Skin epidermis (tissue), 12 donors: Measurements from ENCODE around the gene PDE4D.

Source experiments
- H3K27ac ChIP-seq, 21 experiments: fragments of 200-600 bp; sonication (generic) in 11 of 21; one replicate each; pipeline ENCODE4 v1.5.0; 2020; ENCODE audit warnings: mild to moderate bottlenecking in 3 of 21, inconsistent platforms in 2 of 21, moderate library complexity in 2 of 21
- H3K4me3 ChIP-seq, 7 experiments: fragments of 200-600 bp; sonication (generic) in 2 of 7; one replicate each; pipeline ENCODE4 v1.5.0; 2020; ENCODE audit warnings: inconsistent platforms in 2 of 7, mild to moderate bottlenecking in 2 of 7, moderate library complexity in 1 of 7

Gene PDE4D

DNA sequence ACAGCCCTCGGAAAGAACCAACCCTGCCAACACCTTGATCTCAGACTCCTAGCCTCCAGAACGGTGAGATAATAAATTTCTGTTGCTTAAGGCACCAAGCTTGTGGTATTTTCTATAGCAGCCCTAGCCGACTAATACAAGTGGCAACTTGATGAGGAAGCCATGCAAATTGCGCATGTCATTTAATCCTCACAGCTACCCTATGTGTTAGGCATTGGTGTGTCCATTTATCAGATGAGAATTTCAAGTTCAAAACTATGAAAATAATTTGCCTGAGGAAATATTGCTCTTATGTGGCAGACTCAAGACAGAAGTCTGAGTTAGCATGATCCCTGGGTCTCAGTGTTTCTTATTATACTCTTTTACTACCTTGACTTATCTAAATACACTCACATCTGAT lies 264.0 kb downstream of the PDE4D start:
- H3K4me3 ChIP-seq: no peak overlapping the region
- no peak overlapping the region for H3K27ac ChIP-seq

DNA sequence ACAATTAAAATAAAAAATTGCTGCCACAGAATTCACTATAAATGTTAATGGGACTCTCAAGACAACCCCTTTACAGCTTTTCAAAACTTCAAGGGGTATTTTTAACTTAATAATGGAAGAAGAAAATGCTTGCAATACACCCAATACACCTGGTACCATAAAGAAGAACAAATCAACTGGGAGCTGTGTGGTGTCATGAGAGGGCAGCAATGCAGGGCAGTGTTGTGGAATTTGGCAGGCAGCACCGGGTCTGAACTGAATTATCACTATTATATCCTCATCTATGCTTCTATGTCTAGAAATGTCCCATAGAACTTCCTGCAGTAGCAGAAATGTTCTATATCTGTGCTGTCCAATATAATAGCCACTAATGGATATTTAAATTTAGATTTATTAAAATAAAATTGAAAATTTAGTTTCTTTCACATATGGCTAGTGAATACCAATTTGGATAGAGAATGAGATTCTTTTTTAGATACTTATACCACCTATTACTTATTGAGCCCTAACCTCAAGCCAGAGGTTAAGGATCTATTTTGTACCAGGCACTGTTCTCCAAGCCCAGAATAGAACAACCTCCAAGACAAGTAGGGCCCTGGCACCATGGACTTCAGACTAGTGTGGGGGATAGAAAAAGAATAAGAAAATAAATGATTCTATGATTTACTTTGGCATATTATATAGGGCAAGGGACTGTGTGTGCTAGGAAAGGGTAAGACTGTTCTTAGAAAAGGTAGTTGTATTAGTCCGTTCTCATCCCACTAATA lies 265.3 kb downstream of the PDE4D start:
- no peak overlapping the region for H3K4me3 ChIP-seq
- H3K27ac ChIP-seq: no peak overlapping the region

DNA sequence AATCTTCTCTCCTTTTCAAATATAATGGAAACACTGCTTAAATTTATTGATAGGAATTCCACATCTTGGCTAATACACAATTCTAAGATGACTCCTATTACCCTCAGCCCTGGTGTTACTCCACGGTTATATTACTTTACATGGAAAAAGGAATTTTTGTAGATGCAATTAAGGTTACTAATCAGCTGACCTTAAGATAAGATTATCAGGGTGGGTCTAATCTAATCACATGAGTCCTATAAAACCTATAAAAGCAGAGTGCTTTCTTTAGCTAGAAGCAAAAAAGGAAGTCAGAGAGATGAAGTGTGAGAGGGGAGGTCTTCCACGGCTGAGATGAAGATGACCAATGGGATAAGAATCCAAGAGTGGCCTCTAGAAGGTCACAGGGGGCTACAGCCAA lies 268.6 kb downstream of the PDE4D start:
- no peak overlapping the region for H3K4me3 ChIP-seq
- no peak overlapping the region for H3K27ac ChIP-seq

DNA sequence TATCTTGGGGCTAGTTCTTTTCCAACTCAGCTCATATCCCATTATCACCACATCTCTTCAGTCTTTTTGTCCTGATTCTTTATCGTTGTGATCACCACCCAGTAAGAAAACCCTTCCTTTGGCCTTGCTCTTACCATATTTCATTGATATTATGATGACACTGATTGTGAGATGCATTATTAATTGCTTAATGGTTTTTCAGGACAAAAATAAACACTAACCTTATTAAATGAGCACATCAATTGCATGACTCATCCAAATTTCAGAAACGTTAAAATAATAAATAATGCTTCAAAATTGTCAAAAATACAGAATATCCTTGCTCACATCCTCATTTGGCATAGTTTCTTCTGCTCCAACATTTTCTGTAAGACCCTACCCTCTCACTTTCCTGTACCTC lies 270.7 kb downstream of the PDE4D start:
- Histone ChIP-seq H3K27ac (no peak overlapping the region), H3K4me3 (no peak overlapping the region)

DNA sequence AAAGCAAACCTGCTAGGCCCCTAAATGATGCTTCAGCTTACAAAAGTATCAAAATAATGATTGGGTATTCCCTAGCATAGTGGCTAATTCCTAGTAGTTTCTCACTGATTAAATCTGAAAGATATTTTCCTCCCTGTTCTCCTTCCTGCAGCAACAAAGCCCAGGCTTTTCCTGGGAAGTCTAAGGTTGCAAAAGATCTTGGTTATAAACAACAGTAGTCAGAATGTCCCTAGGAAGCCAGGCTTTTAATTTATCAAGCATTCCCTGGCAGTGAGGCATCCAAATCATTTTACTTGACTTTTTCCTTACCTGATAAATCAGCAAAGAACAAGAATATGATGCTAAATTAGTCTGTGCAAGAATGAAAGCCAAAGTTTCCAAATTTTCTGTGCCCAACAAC lies 272.0 kb downstream of the PDE4D start:
- no peak overlapping the region for H3K4me3 ChIP-seq
- no peak overlapping the region for H3K27ac ChIP-seq

DNA sequence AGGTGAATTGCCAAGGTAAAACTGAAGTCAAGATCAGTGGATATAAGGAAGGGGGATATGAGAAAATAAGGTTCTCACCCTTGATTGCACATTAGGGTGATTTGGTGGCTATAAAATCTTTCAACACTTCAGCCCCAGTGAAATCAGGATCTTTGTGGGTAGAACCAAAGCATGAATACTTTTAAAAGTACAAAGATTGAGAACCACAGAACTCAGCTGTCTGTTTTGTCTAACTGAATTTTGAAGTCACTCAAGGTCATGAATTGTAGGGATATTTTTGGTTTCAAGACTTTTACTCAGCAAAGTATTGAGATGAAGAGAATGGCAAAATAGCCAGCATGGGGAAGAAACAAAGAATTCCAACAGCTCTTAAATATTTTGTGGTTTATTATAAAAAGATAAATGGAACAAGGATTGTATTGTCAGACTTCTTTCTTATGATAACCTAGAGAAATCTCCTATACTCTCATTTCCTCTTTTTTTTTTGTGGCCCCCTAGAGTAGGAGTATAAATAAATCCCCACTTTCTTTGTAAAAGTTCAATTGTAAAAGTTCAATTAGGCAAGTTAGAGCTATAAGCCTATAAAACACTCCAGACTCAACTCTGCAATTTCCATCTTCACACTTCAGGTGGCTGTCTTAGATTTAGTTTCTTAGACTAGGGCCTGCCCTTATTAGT lies 272.9 kb downstream of the PDE4D start:
- Histone ChIP-seq H3K4me3 (no peak overlapping the region), H3K27ac (no peak overlapping the region)

DNA sequence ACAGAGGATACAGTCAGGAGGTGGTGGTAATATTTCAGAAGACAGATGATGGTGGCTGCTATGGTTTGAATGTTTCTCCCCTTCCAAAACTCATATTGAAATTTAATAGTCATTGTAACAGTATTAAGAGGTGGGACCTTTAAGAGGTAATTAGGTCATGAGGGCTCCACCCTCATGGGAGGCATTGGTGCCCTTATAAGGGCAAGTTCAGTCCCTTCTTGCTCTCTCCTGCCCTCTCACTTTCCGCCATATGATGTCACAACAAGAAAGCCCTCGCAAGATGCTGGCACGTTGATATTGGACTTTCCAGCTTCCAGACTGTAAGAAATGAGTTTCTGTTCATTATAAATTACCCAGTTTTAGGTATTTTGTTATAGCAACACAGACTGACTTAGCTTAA lies 274.9 kb downstream of the PDE4D start:
- Histone ChIP-seq H3K4me3 (no peak overlapping the region), H3K27ac (no peak overlapping the region)

DNA sequence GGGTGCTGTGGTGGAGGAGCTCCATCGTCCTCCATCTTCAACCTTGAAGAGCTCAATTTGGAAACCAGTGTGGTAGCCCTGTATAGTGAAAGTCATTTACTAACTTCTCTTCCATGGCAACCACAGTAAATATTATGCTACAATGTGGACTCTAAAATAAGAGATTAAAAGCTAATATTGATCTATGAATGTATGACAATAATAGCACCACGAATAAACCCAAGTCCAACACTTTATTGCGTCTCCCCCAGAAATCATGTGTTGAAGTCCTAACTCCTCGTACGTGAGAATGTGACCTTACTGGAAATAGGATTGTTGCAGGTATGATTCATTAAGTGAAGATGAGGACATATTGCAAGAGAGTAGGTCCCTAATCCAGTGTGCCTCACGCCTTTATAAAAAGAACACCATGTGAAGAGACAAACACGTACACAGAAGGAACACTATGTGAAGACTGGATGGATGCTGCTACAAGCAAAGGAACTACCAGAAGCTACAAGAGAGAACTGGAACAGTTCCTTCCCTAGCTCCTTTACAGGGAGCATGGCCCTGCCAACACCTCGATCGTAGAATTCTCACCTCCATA lies 276.2 kb downstream of the PDE4D start:
- no peak overlapping the region for H3K27ac ChIP-seq

DNA sequence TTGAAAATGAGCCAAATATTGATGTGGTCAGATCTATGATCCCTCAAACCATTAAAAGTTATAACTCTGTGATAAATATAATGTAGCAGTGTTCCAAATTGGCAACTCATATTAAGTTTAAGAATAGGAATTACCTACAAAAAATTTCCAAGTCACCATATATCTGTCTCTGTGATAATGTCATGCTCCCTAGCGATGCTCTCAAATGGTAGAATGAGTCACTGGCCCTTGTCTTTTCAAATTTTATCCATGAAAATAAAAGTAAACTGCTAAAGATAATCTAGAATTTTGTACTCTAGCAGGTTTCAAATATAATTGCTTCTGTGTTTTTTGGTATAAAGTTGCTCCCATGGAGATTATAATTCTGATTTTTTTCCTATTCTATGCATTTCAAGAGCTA lies 277.1 kb downstream of the PDE4D start:
- no peak overlapping the region for H3K27ac ChIP-seq
- H3K4me3 ChIP-seq: no peak overlapping the region

More for the DNA sequence above, 276.2 kb downstream of the PDE4D start:
- H3K4me3 ChIP-seq: no peak overlapping the region

DNA sequence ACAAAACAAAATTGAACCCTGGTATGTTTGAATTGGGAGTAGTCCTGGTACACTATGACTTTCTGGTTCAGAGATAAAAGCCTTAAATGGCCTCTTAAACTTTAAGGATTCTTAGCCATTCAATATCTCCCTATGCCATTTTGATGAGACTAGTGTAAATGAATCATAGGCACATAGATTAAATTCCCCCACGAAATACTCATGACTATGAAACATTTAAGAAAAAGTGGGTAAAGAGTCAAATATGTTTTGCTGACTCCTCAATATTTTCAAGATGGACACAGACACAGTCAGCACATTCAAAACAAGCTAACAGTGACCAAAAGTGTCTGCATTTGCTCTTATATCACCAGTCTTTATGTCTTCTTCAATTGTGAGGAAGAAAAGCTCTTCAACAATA lies 278.3 kb downstream of the PDE4D start:
- no peak overlapping the region for H3K4me3 ChIP-seq
- no peak overlapping the region for H3K27ac ChIP-seq

DNA sequence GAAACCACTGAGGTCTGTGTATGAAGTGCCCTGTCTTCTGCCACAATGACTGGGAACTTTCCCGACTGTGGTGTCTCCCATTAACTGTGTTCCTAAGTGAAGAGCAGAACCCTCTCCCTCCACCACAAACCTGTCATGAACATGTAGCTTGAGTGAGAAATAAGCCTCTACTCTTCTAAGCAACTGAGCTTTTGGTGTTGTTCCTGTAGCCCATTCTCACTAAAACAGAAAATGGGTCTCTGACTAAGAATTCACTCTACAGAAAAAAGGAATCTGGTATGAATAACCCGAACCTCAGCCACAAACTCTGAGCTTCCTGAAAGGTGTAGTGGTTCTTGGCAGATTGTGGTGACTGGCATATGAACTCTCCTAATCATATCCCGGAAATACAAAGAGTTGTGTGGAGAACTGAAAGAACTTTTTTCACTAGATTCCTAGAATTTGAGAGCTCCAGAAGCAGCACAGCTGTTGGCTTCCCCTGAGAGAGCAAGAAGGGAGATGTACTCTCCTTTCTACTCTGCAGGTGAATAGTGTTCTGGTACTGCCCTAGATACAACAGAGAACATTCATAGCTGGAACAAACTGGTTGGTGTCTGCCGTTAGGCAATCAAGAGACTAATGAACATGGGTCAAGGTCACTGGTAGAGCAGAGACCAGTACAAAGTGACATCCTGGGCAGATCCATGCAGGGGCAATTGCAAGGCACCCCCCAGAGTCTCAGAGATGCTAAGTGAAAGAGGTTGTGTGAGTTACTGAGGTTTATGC lies 283.8 kb downstream of the PDE4D start:
- H3K4me3 ChIP-seq: no peak overlapping the region
- H3K27ac ChIP-seq: no peak overlapping the region

DNA sequence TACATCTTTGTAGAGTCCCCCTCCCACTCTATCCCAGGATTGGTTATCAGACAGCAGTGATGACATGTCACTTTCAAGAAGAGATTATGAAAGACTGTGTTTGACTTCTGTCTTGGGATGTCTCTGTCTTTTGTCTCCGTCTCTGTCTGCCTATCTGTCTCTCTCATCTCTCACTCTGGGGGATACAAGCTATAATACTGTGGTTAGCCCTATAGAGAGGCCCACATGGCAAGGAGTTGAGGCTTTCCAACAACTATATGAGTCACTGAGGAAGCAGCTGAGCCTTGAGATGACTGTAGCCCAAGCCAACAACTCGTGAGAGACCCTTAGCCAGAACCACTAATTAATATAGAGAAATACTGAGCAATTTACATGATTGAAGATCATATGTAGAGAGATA lies 284.8 kb downstream of the PDE4D start:
- H3K4me3 ChIP-seq: no peak overlapping the region
- no peak overlapping the region for H3K27ac ChIP-seq

DNA sequence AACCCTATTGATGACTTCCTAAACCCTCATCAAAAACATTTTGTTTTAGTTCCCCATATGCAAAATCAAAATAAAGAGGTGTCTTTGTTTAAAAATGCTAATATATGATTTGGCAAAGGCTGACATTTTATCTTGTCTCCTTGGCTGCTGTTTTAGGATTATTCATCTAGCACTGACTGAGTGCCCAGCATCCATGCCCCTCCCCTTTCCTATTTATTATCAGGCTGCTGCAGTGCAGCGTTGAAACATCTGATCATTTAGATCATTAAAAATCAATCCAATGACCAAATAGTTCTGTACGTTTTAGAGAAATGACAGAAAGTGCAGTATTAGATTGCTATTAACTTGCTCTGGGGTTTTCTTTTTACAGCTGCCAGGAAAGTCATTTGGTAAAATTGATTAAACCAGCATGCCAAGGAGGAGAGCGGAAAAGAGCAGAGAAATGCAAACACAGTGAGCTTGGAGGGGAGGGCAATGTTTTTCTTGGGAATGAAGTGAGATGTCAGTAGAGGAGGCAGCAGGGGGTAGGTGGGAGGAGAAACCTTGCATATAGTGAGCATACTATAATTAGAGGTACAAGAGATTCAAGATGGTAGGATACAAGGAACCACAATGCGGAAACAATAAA lies 286.3 kb downstream of the PDE4D start:
- Histone ChIP-seq H3K4me3 (no peak overlapping the region), H3K27ac (no peak overlapping the region)

DNA sequence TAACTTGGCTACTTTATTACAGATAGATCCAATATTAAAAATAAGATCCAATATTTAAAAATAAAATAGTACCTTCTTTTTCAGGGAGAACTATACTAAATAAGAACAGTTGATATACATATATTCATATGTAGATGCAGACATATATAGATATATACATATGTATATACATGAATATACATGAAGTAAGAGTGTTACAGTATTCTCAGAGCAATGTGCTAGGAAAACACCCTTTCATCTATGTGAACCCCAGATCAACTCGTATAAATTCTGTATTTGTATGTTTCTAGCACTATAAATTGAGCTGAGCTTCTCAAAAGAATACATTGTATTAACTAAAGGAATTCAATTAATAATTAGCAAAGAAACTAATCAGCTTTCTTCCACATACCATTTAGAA lies 287.6 kb downstream of the PDE4D start:
- no peak overlapping the region for H3K4me3 ChIP-seq
- H3K27ac ChIP-seq: no peak overlapping the region

DNA sequence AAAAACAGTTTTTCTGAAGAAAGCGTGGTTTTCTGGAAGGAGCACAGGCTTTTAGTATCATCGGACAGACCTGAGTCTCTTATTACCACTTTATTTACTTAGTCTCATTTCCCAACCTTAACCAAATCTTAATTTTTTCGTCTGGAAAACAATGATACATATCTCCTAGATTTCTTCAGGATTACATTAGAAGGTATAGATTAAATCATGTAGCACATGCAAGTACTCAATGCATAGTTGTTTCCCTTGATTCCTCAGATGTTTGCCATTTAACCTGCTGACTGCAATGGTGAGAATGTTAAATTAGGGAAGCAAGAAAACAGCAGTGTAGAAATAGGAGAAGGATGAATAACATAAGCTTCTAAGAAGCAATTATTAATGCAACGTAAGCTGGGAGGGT lies 289.4 kb downstream of the PDE4D start:
- H3K4me3 ChIP-seq: no peak overlapping the region
- no peak overlapping the region for H3K27ac ChIP-seq

DNA sequence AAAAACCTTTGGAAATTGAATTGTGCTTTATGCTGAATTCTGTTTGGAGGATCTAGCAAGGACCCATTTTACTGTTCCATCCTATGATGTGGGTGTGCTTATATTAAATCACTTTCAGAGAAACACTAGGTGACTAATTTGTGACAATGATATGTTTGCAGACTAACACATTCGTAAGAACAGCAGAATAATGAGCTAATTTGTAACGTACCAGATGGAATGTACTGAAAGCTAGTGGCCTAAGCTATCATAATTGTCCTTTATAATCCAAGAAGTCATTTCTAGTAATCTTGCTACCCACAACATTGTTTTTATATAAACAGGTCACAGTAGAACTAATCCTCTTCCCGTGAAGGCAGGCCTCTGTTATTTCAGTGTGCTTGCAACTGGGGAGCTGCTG lies 292.5 kb downstream of the PDE4D start:
- H3K27ac ChIP-seq: no peak overlapping the region
- H3K4me3 ChIP-seq: no peak overlapping the region

DNA sequence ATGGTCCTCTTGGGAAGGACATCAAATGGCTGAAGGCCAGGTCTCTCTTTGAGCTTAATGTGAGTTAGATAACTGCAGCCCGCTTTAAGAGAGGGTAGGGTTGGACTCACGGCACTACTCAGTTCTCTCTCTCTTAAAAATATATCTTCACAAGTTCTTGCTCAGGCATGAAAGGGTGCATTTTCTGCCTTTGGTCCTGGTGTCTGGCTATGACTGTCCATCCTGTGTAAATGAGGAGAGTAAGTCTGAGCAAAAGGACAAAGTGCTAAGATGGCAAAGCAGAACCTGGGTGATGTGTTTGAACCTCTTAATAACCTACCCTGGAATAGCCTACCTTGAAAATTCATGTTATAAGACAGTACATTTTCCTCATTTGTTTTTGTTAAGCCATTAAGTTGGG lies 293.4 kb downstream of the PDE4D start:
- Histone ChIP-seq H3K27ac (no peak overlapping the region), H3K4me3 (no peak overlapping the region)

DNA sequence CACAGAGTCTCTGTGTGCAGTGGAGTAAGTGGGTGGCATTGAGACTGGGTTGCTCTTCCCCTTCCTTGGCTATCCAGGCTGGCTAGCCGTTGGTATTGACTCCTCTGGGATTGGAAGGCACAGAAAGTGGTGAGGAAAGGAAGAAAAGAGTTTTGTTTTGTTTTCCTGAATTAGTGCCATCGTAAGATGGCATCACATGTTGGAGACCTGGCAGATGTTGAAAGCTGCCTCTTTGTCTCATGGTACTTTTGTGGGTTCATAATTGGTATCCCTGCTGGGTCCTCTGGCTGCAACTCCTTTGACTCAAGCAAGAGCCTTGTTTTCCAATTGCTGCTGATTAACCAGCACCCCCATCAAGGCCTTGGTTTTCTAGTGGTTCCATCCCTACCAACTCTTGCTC lies 293.8 kb downstream of the PDE4D start:
- H3K4me3 ChIP-seq: no peak overlapping the region
- H3K27ac ChIP-seq: no peak overlapping the region

DNA sequence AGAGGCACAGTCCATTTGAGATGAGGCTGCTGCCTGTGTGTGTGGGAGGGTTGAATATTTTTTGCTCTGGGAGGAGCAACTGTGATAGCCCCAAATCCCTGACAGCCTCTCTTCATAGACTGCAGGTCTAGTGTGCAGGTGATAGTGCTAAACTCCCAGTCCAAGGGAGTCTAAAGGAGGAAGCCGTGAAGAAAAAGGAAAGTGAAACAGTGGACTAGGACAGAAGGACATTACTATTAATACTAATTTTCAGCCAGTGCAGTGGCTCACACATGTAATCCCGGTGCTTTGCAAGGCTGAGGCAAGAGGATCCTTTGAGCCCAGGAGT lies 295.0 kb downstream of the PDE4D start:
- H3K4me3 ChIP-seq: peak overlapping the region in 1 of 7 experiments; percentile 22
- H3K27ac ChIP-seq: peak overlapping the region in 11 of 21 experiments; percentile 2 to 73 (median 30)
